Measurements from ENCODE around the gene ACP2. TPM values are rescaled to one million over a fixed set of nuclear protein-coding genes. Genes with fewer than 3 reads are reported as not detected.
A peak's percentile ranks its signal among the peaks of the same experiment; 100 is the strongest.

The ACP2 gene
- total and polyA plus RNA-seq, 9 of the 15 experiments (the other 6 are each of a cell fraction or from before 2014, with no cell fraction given): 1.9 to 20.0 (median 11.6) TPM

DNA sequence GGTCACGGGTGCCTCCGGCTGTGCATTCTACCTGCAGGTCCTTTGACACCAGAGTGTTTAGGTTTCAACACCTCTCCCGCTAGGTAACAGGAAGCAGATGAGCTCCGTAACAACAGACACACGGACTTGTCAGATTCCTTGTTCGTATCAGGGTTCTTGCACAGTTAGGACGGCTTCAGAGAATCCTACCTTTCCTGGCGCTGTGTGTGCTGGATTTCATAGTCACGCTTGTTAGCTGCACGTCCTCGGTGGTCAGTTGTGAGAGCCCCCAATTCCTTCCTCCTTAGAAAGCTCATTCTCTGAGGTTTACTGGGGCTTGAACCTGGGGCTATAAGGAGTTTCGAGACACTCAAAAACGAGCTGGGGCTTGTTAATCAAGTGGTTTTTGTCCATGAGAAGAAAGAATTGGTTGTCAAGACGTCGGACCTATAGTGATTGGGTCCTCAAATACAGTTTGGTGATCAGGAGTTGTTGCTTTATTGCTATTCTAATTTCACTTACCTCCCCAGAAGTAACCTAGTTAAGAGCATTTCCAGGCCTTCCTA lies 33.2 kb downstream of the ACP2 start:
- Histone ChIP-seq H3K9me3 (replicated peaks; ENCODE audit: control insufficient read depth, insufficient read depth, low read depth, low read length) (no peaks in the 10 kb centered on the region), H3K79me2 (ENCODE audit: control insufficient read depth, insufficient read depth, low read length) (peaks cover 17% of the 10 kb centered on the region; the same call in 2 of the 3 replicates), H3K36me3 (ENCODE audit: control insufficient read depth, insufficient read depth, low read length) (no peaks in the 10 kb centered on the region; the same call in 2 of the 3 replicates), H2AFZ (ENCODE audit: low read depth, low read length) (peak overlapping the region; percentile 97), H3K4me3 (peak overlapping the region; percentile 59), H3K9ac (ENCODE audit: insufficient read depth in 1 of 2, low read depth in 2 of 2, low read length in 2 of 2) (peak overlapping the region; percentile 86 to 97), H3K4me2 (ENCODE audit: insufficient read depth, low read length) (peak overlapping the region; percentile 99), H4K20me1 (replicated peaks; ENCODE audit: control insufficient read depth, insufficient read depth, low read length) (no peaks in the 10 kb centered on the region; the same call in 1 of the 2 replicates), H3K27me3 (ENCODE audit: control insufficient read depth in 2 of 2, insufficient read depth in 2 of 2, low read length in 2 of 2) (no peaks in the 10 kb centered on the region), H3K9me1 (ENCODE audit: control insufficient read depth, insufficient read depth, low read length) (no peaks in the 10 kb centered on the region), H3K4me1 (replicated peaks in 1 of 2; ENCODE audit: control insufficient read depth in 2 of 2, insufficient read depth in 2 of 2, low read length in 2 of 2) (peaks cover 14 to 20% of the 10 kb centered on the region in 2 experiments; a peak in 4 of 5 replicates), H3K27ac (ENCODE audit: extremely low read depth, low read depth, low read length) (peak overlapping the region; percentile 93)
- peak in 2 of 4 experiments; percentile 4 to 53 for DNase-seq (ENCODE audit: extremely low read depth in 1 of 4, low spot score in 3 of 4)
- in situ Hi-C loops (cut with MboI): no loop called here
- peak; percentile 52 for FAIRE-seq
- WGBS (ENCODE audit: insufficient coverage, low coverage, missing lambda C conversion rate): 3% methylated on average over 15 of the region's 15 CpGs
- CTCF ChIA-PET (ENCODE audit: low intra/inter-chr PET ratio): no interaction called here
- intact Hi-C loops (cut with micrococcal nuclease): no loop called here
- no peak for ATAC-seq
- BruUV-seq (replicated peaks): no TSS peak
- POLR2A ChIA-PET: interaction anchor here (0.6 to 2.4 kb wide), 12 partner anchors 9 to 272 kb away, joined by 3 to 7 read pairs (median 4); no protein-coding TSS in a partner anchor
- no peak for TF ChIP-seq SP2 (IDR thresholded peaks at IDR 0.05; ENCODE audit: extremely low read depth, low read depth, low read length, poor library complexity, severe bottlenecking)
- TF ChIP-seq, protein P1, sequence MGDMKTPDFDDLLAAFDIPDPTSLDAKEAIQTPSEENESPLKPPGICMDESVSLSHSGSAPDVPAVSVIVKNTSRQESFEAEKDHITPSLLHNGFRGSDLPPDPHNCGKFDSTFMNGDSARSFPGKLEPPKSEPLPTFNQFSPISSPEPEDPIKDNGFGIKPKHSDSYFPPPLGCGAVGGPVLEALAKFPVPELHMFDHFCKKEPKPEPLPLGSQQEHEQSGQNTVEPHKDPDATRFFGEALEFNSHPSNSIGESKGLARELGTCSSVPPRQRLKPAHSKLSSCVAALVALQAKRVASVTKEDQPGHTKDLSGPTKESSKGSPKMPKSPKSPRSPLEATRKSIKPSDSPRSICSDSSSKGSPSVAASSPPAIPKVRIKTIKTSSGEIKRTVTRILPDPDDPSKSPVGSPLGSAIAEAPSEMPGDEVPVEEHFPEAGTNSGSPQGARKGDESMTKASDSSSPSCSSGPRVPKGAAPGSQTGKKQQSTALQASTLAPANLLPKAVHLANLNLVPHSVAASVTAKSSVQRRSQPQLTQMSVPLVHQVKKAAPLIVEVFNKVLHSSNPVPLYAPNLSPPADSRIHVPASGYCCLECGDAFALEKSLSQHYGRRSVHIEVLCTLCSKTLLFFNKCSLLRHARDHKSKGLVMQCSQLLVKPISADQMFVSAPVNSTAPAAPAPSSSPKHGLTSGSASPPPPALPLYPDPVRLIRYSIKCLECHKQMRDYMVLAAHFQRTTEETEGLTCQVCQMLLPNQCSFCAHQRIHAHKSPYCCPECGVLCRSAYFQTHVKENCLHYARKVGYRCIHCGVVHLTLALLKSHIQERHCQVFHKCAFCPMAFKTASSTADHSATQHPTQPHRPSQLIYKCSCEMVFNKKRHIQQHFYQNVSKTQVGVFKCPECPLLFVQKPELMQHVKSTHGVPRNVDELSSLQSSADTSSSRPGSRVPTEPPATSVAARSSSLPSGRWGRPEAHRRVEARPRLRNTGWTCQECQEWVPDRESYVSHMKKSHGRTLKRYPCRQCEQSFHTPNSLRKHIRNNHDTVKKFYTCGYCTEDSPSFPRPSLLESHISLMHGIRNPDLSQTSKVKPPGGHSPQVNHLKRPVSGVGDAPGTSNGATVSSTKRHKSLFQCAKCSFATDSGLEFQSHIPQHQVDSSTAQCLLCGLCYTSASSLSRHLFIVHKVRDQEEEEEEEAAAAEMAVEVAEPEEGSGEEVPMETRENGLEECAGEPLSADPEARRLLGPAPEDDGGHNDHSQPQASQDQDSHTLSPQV (IDR thresholded peaks at IDR 0.05): peak; percentile 62; the same call in 1 of the 2 replicates
- TF ChIP-seq ZBTB17 (CRISPR knock-in tag; IDR thresholded peaks at IDR 0.05): 0 out of 2 replicates have a peak, but pooled peaks have one; percentile 4
- no peak for TF ChIP-seq ZNF717 (CRISPR knock-in tag; IDR thresholded peaks at IDR 0.05)
- no peak for TF ChIP-seq CREB1 (IDR thresholded peaks at IDR 0.05)
- peak; percentile 21; the same call in 1 of the 2 replicates for TF ChIP-seq CREB1 (CRISPR knock-in tag; IDR thresholded peaks at IDR 0.05)
- 0 out of 4 replicates have a peak, but pooled peaks have one; percentile 9 to 42 for TF ChIP-seq NRF1 (conservative IDR thresholded peaks at IDR 0.05 in 1 of 2, IDR thresholded peaks at IDR 0.05 in 1 of 2)
- no peak for TF ChIP-seq U2AF1 (optimal IDR thresholded peaks at IDR 0.05; ENCODE audit: low read depth, low read length)
- 0 out of 2 replicates have a peak, but pooled peaks have one; percentile 17 for TF ChIP-seq KAT7 (CRISPR knock-in tag; IDR thresholded peaks at IDR 0.05; ENCODE audit: borderline replicate concordance)
- 0 out of 2 replicates have a peak, but pooled peaks have one; percentile 16 for TF ChIP-seq ZEB2 (IDR thresholded peaks at IDR 0.05)
- TF ChIP-seq, protein P2, sequence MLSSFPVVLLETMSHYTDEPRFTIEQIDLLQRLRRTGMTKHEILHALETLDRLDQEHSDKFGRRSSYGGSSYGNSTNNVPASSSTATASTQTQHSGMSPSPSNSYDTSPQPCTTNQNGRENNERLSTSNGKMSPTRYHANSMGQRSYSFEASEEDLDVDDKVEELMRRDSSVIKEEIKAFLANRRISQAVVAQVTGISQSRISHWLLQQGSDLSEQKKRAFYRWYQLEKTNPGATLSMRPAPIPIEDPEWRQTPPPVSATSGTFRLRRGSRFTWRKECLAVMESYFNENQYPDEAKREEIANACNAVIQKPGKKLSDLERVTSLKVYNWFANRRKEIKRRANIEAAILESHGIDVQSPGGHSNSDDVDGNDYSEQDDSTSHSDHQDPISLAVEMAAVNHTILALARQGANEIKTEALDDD (IDR thresholded peaks at IDR 0.05): 0 out of 2 replicates have a peak, but pooled peaks have one; percentile 11
- TF ChIP-seq CEBPG (CRISPR knock-in tag; IDR thresholded peaks at IDR 0.05): 0 out of 2 replicates have a peak, but pooled peaks have one; percentile 25
- no peak for TF ChIP-seq CEBPG (tag; conservative IDR thresholded peaks at IDR 0.05 in 1 of 2, IDR thresholded peaks at IDR 0.05 in 1 of 2)
- TF ChIP-seq ZNF584 (CRISPR knock-in tag; IDR thresholded peaks at IDR 0.05; ENCODE audit: low read depth): 0 out of 2 replicates have a peak, but pooled peaks have one; percentile 37

All from K562 (cell line).